ENCODE data around the gene CYBC1. TPM values are rescaled to one million over a fixed set of nuclear protein-coding genes. Genes with fewer than 3 reads are reported as not detected.

CYBC1 gene
- total RNA-seq, 1 experiment from 2014 or later: 71.7 TPM

GRCh38 chr17:82406131-82406671 is 44.4 kb downstream of the CYBC1 start (continued):
- TF ChIP-seq ZNF281 (CRISPR knock-in tag; IDR thresholded peaks at IDR 0.05) (no peak), ATF1 (CRISPR knock-in tag; IDR thresholded peaks at IDR 0.05) (no peak), ETV6 (CRISPR knock-in tag; IDR thresholded peaks at IDR 0.05) (no peak), PRRX2 (CRISPR knock-in tag; IDR thresholded peaks at IDR 0.05) (no peak), SMAD4 (CRISPR knock-in tag; IDR thresholded peaks at IDR 0.05) (no peak), FOXK1 (CRISPR knock-in tag; IDR thresholded peaks at IDR 0.05) (no peak), OVOL2 (CRISPR knock-in tag; IDR thresholded peaks at IDR 0.05; ENCODE audit: borderline replicate concordance) (no peak), ZNF423 (CRISPR knock-in tag; IDR thresholded peaks at IDR 0.05) (no peak), TEAD4 (CRISPR knock-in tag; IDR thresholded peaks at IDR 0.05) (no peak)
- TF ChIP-seq, protein P1, sequence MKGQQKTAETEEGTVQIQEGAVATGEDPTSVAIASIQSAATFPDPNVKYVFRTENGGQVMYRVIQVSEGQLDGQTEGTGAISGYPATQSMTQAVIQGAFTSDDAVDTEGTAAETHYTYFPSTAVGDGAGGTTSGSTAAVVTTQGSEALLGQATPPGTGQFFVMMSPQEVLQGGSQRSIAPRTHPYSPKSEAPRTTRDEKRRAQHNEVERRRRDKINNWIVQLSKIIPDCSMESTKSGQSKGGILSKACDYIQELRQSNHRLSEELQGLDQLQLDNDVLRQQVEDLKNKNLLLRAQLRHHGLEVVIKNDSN (CRISPR knock-in tag; IDR thresholded peaks at IDR 0.05): no peak
- TF ChIP-seq, protein P2, sequence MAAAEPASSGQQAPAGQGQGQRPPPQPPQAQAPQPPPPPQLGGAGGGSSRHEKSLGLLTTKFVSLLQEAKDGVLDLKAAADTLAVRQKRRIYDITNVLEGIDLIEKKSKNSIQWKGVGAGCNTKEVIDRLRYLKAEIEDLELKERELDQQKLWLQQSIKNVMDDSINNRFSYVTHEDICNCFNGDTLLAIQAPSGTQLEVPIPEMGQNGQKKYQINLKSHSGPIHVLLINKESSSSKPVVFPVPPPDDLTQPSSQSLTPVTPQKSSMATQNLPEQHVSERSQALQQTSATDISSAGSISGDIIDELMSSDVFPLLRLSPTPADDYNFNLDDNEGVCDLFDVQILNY (CRISPR knock-in tag; IDR thresholded peaks at IDR 0.05): no peak
- TF ChIP-seq, protein P3, sequence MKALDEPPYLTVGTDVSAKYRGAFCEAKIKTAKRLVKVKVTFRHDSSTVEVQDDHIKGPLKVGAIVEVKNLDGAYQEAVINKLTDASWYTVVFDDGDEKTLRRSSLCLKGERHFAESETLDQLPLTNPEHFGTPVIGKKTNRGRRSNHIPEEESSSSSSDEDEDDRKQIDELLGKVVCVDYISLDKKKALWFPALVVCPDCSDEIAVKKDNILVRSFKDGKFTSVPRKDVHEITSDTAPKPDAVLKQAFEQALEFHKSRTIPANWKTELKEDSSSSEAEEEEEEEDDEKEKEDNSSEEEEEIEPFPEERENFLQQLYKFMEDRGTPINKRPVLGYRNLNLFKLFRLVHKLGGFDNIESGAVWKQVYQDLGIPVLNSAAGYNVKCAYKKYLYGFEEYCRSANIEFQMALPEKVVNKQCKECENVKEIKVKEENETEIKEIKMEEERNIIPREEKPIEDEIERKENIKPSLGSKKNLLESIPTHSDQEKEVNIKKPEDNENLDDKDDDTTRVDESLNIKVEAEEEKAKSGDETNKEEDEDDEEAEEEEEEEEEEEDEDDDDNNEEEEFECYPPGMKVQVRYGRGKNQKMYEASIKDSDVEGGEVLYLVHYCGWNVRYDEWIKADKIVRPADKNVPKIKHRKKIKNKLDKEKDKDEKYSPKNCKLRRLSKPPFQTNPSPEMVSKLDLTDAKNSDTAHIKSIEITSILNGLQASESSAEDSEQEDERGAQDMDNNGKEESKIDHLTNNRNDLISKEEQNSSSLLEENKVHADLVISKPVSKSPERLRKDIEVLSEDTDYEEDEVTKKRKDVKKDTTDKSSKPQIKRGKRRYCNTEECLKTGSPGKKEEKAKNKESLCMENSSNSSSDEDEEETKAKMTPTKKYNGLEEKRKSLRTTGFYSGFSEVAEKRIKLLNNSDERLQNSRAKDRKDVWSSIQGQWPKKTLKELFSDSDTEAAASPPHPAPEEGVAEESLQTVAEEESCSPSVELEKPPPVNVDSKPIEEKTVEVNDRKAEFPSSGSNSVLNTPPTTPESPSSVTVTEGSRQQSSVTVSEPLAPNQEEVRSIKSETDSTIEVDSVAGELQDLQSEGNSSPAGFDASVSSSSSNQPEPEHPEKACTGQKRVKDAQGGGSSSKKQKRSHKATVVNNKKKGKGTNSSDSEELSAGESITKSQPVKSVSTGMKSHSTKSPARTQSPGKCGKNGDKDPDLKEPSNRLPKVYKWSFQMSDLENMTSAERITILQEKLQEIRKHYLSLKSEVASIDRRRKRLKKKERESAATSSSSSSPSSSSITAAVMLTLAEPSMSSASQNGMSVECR (CRISPR knock-in tag; IDR thresholded peaks at IDR 0.05; ENCODE audit: borderline replicate concordance): no peak
- TF ChIP-seq, protein P4, sequence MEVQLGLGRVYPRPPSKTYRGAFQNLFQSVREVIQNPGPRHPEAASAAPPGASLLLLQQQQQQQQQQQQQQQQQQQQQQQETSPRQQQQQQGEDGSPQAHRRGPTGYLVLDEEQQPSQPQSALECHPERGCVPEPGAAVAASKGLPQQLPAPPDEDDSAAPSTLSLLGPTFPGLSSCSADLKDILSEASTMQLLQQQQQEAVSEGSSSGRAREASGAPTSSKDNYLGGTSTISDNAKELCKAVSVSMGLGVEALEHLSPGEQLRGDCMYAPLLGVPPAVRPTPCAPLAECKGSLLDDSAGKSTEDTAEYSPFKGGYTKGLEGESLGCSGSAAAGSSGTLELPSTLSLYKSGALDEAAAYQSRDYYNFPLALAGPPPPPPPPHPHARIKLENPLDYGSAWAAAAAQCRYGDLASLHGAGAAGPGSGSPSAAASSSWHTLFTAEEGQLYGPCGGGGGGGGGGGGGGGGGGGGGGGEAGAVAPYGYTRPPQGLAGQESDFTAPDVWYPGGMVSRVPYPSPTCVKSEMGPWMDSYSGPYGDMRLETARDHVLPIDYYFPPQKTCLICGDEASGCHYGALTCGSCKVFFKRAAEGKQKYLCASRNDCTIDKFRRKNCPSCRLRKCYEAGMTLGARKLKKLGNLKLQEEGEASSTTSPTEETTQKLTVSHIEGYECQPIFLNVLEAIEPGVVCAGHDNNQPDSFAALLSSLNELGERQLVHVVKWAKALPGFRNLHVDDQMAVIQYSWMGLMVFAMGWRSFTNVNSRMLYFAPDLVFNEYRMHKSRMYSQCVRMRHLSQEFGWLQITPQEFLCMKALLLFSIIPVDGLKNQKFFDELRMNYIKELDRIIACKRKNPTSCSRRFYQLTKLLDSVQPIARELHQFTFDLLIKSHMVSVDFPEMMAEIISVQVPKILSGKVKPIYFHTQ (CRISPR knock-in tag; IDR thresholded peaks at IDR 0.05): no peak
- TF ChIP-seq, protein P5, sequence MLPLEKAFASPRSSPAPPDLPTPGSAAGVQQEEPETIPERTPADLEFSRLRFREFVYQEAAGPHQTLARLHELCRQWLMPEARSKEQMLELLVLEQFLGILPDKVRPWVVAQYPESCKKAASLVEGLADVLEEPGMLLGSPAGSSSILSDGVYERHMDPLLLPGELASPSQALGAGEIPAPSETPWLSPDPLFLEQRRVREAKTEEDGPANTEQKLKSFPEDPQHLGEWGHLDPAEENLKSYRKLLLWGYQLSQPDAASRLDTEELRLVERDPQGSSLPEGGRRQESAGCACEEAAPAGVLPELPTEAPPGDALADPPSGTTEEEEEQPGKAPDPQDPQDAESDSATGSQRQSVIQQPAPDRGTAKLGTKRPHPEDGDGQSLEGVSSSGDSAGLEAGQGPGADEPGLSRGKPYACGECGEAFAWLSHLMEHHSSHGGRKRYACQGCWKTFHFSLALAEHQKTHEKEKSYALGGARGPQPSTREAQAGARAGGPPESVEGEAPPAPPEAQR (CRISPR knock-in tag; IDR thresholded peaks at IDR 0.05): no peak
- TF ChIP-seq, protein P6, sequence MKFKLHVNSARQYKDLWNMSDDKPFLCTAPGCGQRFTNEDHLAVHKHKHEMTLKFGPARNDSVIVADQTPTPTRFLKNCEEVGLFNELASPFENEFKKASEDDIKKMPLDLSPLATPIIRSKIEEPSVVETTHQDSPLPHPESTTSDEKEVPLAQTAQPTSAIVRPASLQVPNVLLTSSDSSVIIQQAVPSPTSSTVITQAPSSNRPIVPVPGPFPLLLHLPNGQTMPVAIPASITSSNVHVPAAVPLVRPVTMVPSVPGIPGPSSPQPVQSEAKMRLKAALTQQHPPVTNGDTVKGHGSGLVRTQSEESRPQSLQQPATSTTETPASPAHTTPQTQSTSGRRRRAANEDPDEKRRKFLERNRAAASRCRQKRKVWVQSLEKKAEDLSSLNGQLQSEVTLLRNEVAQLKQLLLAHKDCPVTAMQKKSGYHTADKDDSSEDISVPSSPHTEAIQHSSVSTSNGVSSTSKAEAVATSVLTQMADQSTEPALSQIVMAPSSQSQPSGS (CRISPR knock-in tag; IDR thresholded peaks at IDR 0.05; ENCODE audit: borderline replicate concordance, low read depth): no peak

Measured in WTC11 (cell line).